AG10803 (cell line): ENCODE measurements around the gene ASIC4.
A peak's percentile ranks its signal among the peaks of the same experiment; 100 is the strongest.

Experiments used
- DNase-seq: peaks from one replicate; pipeline ENCODE4 v3.0.0; 2010; ENCODE audit warnings: low read depth
- H3K4me3 ChIP-seq: 2 replicates; pipeline ENCODE4 v1.5.1; 2011; ENCODE audit warnings: mild to moderate bottlenecking, low read length, control low read depth
- CTCF ChIP-seq: conservative IDR thresholded peaks from 2 replicates; pipeline ENCODE4 v1.5.1; 2011; ENCODE audit warnings: mild to moderate bottlenecking, low read length, control low read depth, inconsistent platforms

Gene ASIC4

GRCh38 chr2:219573166-219573565, 58.9 kb downstream of the ASIC4 start:
- TF ChIP-seq CTCF = no peak
- no peak for DNase-seq
- H3K4me3 ChIP-seq = no peak overlapping the region

- no peak overlapping the region for H3K4me3 ChIP-seq
- DNase-seq = no peak
- no peak for TF ChIP-seq CTCF
Measured at GRCh38 chr2:219574484-219575311, 60.4 kb downstream of the ASIC4 start.

DNA sequence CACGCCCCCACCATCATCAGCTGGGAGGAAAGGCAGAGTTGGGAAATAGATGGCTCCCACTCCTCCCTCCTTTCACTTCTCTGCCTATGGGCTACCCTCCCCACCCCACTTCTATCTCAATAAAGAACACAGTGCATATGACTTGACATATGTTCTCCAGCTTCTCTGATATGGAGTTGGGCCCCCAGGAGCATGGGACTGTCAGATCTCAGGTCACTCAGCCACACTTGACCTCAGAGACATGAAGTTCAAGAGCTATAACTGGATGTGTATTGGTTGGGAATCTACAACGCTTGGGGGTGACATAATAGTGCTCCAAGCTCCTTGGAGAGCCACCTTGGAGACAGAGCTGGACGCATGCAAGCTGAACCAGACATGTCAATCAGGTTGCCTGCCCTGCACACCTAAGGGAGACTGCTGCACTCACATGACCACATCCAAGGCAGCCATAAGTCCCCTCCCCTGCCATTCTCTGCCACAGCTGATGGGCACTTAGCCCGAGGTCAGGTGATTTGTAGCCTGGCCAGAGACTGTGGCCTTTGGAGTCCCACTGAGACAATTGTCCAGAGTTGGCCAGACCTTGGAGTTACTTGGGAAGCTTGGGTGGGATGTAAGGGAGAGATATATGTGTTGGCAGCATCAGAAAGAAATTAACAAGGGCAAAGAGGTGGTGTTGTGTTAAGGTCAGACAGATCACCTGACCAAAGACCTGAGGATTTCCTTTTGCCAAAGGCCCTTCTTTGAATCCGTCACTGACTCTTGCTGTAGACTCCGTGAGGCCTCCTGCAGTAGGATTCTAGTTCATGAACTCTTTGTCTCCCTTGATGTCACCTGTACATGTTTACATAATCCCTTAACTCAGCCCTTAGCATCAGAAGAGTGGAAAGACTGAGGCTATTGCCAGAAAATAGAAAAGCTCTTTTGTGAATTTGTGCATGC, 61.6 kb downstream of the ASIC4 start:
- no peak for TF ChIP-seq CTCF
- no peak for DNase-seq
- no peak overlapping the region for H3K4me3 ChIP-seq

DNA sequence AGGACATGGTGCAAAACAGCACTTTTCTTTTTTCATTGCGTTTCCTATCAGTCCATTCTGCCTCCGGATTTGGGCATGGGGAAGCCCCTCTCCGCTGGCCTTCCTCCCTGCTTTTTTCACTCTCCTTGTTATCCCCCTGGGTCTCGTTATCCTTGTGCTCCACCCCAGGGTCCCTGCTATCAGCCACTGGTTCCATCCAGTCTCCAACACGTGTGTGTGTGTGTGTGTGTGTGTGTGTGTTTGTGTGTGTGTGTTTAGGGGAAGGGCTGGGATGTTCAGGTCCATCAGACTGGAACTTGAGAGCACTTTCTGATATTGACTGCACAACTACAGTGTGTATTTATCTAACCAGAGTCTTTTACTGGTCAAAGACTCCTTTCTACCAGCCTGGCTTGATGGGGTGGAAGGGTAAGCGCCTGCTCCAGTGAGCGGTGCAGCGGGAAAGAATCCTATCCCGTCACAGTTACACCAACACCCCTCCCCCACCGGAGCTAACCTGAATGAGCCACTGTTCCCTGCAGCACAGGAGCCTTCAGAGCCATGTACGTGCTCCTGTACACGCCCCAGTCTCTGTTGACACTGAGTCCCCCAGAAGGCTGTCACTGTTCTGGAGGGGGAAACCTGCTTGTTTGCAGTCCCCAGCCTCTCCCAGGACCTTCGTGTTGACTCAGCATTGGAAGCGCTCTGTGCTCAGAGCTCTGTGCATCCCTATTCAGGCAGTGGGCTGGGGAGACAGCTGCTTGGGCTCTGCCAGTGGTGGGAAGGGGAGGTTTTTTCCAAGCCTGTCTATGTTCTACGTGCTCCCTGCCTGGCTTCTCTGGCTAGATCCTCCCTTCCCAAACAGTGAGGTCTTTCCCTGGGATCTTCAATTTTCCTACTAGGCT, 62.5 kb downstream of the ASIC4 start:
- H3K4me3 ChIP-seq = no peak overlapping the region
- TF ChIP-seq CTCF = no peak
- DNase-seq = no peak

DNA sequence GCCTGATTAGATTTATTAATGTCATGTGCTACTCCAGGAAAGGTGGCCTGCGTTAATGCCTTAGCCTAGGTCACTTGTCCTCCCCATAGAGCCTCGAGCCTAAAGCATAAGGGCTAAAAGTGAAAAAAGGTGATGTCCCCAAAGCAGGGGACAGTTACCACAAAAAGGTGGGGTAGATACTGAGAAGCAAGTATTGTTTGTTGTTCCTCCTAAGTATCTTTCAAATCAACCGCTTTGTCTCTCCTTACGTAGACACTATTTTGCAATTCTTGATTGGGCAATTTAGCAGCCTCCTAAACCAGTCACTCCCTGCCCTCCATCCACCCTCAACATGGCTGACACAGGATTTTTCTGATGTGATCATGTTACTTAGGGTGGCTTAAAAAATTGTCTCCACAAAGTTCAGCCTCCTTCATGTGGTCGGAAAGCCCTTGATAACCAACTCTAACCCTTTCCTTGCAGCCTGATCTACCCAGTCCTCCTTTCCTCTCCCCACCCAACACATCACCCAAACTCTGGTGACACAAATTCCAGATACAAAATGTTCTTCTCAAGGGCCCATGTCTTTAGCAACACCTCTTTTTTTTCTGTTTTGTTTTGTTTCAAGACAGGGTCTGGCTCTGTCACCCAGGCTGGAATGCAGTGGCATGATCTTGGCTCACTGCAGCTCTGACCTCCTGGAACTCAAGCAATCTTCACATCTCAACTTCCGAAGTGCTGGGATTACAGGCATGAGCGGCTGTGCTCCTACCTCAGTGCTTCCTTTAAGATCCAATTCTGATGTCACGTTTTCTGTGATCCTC, 64.7 kb downstream of the ASIC4 start:
- no peak for TF ChIP-seq CTCF
- DNase-seq = peak; percentile 57
- no peak overlapping the region for H3K4me3 ChIP-seq

- no peak overlapping the region for H3K4me3 ChIP-seq
- DNase-seq = no peak
- TF ChIP-seq CTCF = no peak
Measured at GRCh38 chr2:219581346-219581745, 67.1 kb downstream of the ASIC4 start.
